Measurements from ENCODE around the gene CD80.
"Not testable (repeated sequence)": the region's sequence is repeated elsewhere in the genome, so short reads cannot be mapped to it uniquely, and the experiment has no call there.

CD80 gene

DNA sequence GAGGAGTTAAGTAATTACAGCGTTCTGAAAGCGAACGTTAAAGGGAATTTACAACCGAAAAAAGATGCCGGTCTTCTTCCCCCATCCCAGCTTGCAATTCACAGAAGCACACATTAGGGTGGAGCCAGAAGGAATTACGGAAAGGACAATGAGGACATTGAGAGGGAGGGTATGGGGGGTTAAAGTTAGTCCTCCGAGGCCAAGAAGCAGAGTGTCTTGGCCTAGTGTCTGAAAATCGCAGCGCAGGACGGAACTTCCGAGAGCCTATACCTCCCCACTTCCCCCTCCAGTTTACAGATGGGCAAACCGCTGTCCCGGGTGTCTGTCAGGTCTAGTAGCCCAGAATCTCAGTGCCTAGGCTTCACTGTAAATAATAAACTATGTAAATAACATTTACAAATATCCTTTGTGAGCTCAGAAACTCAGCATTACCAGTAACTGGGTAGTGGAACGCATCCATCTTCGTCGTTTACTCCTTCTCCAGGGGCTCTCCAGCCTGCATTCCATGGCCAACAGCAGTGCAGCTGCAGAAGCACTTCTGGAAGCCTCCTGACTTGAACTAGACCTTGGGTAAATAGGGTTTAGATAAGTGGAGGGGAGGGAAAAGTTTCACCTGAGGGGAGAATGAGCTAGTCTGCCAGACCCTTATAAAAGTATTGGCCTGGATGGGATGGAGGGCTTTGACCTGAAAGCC lies 20.8 kb upstream of the CD80 start:
- DNase-seq = no peak

DNA sequence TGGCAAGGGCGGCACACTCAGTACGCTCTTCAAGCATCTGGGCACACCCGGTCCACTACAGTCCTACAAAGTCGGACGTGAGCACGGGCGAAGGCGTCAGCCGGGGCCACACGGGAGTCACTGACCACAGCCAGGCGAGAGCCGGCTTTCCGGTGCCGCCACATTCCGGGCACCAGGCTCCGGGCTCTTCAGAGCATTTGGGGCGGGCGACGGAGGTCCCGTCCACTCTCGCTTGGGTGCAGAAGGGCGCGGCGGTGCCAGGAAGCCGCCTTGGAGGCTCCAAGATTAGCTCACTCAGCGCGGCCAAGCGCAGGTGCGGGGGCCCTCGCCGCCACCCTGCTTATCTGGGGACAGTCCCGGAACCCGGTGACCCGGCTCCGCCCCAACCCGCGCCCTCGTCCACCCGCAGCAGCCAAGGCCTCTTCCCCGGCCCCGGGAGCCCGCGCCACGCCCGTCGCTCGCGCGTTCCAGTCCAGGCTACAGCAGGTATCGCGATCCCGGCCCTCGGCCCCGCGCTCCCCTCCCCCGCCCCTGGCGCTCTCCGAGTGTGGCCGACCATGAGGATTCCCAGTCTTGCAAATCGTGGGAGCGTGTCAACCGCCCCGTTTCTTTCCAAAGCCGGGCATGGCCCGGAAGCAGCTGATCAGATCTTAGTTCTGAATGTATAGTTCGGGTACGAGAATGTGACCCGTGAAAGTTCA lies 20.1 kb upstream of the CD80 start, which contains the start of gene ADPRH:
TSS of gene ADPRH (plus strand) at position 127 of the 701 bp plus-strand sequence. CDS start 2,678 bp downstream, outside the sequence.
- DNase-seq = peak; percentile 34

DNA sequence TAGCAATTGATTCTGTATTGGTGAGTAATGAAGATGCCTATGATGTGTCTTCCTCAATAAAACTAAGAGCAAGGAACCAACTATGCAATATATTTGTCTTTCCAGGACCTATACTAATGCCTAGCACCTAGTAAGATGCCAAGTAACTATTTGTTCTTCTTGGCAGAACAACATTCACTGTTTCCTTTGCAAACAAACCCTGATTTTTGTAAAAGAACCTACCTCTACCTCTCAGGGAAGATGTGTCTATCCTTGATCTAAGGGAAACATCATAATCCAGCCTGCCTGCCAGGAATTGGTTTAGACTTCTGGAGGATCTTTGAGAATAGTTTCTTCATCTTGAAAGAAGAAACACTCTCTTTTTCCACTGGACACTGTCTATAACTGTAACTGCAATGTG lies 16.1 kb upstream of the CD80 start:
- DNase-seq = no peak

DNA sequence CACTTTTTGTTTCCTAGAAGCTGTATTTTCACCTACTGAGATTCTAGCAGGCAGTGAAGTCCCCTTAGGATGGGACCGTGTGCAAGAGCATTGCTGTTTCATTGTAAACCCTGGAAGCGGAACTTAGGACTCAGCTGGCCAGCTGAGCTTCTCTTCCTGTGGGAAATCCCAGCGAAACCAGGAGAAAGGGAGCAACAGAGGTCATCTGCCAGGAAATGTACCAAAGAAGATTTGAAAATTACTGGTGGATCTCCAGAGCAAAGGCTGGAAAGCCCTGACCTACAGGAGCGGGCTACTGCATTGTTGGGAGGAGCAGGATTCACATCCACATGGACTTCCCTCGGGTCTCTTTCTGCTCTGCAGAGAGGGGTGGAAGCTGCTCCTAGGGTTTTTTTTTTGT lies 12.3 kb upstream of the CD80 start:
- DNase-seq = no peak

DNA sequence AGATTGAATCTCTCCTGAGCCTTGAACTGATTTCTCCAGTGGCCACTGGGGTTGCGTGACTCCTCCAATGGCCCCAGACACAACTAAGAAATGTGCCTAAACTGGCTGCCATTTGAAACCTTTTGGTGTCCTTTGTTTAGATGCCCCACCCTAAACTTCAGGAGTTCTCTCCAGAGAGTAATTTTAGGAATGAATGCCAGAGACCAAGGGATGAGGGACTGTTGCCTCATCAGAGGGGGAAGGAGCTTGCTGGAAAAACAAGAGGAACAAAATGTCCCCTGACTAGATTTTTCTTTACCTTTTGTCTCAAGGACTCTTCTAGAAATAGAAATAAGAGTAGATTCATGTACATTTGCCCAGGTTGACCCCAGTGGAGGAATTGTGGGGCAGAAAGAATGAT lies 11.8 kb upstream of the CD80 start:
- DNase-seq = no peak

DNA sequence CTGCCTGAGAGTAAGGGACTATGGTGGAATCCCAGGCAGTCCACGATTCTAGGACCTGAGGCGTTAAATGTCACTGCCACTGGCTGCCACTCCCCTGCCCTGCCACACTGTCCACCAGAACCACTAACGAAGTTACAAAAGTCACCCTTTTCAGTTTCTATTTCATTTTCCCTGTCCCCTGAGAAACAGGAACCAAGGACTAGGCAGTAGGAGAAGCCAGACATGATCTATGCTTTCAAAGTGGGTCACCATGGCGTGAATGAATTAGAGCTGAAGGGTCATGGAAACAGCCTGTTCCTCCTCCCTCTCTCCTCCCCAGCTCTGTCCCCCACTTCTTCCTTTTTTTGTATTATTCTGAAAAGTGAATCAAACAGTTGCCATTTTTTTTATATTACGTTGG lies 10.8 kb upstream of the CD80 start:
- no peak for DNase-seq

DNA sequence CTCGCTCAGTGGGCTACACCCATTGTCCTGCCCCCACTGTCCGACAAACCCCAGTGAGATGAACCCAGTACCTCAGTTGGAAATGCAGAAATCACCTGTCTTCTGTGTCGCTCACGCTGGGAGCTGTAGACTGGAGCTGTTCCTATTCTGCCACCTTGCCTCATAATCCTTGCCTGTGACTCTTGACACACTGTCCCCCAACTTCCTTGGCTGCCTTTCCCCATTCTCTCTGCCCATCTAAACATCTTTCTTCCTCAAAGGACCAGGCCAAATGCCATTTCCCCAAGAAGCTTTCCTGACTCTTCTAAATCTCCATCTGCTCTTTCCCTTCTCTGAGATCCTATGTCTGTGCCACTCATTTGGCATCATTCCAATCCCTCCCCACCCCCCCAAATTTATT lies 9.7 kb upstream of the CD80 start:
- no peak for DNase-seq

DNA sequence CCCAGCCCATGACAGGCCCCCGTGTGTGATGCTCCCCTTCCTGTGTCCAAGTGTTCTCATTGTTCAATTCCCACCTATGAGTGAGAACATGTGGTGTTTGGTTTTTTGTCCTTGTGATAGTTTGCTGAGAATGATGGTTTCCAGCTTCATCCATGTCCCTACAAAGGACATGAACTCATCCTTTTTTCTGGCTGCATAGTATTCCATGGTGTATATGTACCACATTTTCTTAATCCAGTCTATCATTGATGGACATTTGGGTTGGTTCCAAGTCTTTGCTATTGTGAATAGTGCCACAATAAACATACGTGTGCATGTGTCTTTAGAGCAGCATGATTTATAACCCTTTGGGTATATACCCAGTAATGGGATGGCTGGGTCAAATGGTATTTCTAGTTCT lies 3.9 kb upstream of the CD80 start:
- DNase-seq = not testable (repeated sequence)

DNA sequence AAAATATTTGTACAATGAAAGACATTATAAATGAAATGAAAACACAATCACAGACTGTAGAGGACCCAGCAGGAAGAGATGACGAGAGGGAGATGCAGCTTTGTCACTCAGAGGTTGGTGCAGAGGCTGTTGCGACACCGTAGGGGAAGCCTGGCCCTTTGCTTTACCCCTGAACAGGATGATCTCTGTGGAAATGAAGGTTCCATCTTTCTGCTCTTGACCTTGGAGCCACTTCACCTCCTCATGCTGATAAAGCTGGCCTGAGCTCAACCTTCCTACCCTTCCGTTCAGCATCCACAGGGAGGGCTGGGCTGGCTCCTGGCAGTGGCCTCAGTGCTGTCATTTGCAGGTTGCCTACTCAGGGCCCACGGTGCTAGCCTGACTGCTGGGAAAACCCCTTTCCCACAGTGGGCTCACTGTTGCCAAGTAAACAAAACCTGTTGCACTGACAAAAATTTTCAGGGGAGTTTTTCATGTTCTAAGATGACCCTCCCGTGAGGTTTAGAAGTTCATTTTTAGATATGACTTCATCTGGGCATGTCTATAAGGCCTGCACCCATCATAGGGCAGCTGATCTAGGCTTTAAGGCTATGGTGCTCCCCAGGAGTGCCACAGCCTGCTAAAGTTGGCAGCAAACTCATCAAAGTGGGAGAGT lies 3.0 kb upstream of the CD80 start:
- DNase-seq = no peak

DNA sequence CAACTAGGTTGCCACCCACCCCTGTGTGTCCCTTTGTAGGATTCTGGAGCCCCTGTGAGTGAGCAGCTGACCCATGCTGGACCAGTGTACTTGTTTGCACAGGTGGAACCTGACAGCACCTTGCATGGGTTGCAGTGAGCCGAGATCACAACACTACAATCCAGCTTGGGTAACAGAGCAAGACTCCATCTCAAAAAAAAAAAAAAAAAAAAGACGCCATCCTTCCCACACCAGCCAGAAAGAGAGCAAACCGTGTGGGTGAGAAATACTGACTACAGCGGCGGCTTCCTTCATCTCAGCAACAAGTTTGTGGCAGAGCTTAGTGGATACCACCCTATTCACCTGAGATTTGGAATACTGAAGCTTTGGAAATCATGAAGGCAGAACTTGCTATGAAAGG lies 746 bp upstream of the CD80 start:
- DNase-seq = no peak

DNA sequence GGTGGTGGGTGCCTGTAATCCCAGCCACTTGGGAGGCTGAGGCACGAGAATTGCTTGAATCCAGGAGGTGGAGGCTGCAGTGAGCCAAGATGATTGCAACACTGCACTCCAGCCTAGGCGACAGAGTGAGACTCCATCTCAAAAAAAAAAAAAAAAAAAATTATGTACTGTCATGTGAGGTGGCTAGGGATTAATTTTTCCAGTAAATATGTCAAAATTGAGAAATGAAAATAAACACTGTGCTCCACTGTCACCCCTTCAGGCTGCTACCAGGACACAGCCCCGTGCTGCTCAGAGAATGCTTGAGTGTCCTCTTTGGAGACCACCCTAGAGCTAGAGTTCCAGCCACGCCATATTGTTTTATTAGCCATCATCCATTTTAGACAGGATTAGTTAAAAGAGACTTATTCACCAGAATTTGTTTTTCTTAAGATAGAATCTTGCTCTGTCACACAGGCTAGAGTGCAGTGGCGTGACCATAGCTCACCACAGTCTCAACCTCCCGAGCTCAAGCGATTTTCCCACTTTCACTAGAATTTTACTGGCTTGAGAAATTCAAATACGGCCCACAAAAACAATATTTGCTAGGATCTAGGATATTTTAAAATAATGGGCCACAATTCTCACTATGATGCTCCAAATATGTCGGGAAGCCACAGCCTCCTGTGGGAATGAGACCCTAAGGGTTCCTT lies 642 bp downstream of the CD80 start:
- no peak for DNase-seq

DNA sequence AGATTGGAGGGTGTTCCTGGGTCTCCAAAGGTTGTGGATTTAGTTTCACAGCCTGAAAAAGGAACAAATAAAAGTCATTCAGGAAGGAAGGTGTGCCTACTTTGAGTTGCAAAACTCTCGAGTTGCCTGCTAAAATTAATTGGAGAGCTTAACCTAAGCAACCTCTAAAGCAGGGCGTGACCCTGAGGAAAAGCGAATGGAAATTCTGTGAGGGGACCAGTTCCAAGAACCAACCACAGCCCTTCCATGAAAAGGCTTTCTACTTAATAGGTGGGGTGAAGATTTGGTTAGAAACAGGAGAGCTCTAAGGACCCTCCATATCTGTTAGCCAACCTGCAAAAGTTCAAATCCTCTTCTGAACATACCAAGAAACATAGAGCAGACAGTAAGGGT lies 1.5 kb downstream of the CD80 start:
- no peak for DNase-seq

DNA sequence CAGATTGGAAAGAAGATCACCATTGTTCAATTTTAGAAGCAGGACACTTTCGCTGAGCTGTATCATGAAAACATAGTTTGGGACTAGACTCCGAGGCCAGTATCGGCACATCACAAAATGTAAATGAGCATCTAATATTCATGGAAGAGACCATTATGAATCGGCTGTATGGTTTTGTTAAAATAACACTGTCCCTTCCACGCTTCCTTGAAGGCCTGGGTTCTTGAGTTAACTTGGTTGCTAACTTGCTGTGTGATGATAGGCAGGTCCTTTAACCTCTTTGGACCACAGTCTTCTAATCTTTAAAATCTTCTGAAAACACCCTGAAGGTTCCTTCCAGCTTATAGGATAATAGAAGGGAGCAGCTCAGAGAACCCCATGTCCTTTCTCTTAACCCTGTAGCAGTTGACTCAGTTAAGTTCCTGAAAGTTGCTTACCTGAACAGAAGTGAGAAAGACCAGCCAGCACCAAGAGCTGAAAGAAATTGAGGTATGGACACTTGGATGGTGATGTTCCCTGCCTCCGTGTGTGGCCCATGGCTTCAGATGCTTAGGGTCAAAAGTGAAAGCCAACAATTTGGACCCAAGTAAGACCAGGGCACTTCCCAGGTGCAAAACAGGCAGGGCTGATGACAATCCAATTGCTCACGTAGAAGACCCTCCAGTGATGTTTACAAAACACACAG lies 2.1 kb downstream of the CD80 start:
- DNase-seq = no peak

DNA sequence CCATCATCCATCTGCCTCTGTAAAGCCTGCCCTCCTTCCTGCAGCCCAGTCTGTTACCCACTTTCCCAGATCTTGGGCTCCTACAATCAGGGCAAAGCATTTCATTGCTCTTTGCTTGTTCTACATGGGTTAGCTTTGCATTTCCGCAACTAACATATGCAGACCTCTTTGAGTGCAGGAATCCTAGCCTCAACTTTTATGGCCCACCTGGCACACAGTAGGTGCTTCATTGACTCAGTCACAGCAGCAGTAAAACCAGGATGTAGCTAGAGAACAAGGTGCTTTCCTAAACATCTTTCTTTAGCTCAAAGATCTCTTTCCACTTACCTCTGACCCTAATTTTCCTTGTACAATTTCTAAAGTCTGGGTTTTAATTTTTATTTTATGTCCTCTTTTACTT lies 3.5 kb downstream of the CD80 start:
- DNase-seq = no peak

DNA sequence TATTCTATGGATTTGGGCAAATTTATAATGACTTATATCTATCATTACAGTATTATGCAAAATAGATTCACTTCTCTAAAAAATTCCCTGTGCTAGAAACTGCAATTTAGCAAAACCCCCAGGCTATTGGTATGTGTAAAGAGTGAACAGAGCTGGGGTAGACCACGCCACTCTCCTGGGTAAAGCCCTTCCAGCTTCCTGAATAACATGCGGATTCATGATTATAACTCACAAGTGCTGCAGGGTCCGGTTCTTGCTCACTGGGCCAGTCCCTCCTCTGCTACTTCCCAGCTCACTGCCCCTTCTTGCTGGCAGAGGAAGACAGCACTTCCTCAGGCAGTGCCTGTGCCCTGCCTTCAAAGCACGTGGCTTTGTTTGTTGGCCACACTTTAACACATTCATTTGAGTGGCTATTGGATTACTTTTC lies 4.1 kb downstream of the CD80 start:
- DNase-seq = no peak

DNA sequence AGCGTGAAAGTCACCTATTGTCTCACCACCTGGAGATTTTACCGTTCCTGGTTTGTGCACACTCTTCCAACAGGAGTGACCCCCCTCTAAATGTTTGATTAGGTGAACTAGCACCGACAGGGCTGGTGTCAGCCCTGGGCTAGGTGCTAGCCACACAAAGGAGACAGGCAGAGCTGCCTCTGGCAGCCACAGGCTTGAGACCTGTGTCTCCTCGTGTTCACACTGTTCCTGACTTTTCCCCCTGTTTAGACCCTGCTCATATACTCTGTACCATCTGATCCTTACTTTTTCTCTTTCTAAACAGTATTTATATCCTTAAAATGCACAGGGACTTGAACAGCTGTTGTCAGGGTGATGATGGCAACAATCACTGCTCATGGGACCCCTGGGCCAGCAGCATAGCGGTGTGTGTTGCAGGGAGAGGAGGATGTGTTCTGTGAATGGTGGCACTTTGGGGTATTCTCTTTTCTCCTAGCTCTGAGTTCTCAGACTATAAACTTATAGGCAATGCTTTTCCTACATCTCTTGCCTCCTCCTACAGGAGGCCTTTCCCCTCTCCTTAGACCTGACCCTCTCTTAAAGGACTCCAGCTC lies 5.5 kb downstream of the CD80 start:
- no peak for DNase-seq

DNA sequence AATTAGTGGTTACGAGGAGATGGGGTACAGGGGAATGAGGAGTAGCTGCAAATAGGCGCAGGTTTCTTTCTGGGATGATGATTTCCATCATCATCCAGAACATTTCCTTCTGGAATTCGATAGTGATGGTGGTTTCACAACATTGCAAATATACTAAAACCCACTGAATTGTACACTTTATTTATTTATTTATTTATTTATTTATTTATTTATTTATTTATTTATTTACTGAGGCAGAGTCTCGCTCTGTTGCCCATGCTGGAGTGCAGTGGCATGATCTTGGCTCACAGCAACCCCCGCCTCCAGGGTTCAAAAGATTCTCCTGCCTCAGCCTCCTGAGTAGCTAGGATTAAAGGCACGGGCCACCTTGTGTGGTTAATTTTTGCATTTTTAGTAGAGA lies 6.5 kb downstream of the CD80 start:
- not testable (repeated sequence) for DNase-seq

DNA sequence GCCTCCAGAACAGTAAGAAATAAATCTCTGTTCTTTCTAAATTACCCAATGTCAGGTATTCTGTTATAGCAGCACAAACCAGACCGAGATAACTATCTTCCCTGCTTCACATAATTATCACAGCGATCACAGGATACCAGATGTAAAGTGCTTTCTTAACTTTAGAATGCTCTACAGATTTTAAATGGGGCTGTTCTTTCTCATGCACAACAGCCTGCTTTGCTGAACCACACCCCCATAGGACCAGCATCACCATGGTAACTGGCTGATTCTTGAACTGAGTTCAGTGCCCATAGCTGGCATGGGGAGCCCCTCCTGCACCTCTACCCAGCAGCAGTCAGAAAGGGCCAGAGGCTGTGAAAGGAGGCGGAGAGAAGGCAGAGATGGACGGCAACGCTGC lies 7.8 kb downstream of the CD80 start:
- DNase-seq = no peak

DNA sequence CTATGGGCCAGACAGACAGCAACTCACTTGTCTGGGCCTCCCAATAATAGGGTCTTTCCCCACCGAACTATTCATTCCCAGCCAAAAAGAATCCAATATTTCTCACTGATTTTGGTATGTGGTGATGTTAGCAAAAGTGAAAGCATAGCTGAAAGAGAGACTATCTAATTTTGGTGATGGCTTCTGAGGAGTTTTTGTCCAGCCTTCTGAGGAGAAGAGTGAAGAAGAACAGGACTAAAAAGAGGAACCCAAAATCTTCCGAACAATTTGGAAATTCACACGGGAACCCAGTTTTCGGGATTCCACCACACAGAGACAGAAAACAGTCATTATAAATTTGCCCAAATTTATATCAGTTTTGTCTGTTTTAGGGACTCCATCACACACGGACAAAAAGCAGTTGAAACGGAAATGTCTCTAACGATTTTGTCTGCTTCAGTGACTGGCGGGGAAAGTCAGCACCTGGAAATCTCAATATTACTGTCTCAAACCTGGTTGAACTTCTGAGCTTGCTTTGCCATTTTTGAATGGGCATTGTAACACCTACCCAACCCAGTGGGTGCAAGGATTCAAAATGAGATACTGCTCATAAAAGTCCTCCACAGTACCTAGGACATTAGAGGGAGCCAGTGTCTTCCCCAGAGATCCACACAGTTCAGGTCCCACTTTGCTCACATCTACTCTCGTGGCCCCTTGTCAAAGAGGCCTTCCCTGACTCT lies 9.1 kb downstream of the CD80 start:
- no peak for DNase-seq

DNA sequence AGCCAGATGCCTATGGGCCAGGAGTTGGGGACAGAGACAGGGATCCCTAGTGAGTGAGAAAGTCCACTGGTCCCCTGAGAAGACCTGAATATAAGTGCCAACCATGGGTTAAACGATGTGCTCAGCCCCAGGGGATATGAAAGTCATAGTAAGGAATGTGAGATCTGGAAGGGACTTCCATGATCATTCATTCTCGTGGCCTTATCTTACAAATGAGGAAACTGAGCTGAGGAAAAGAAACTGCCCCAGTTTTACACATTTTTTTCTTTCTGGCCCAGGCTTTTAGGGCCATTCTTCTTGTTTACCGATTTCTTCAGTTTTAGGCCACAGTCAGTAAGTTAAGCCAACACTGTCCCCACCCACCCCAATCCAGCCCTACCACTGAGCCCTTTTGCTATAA lies 11.1 kb downstream of the CD80 start:
- DNase-seq = no peak

DNA sequence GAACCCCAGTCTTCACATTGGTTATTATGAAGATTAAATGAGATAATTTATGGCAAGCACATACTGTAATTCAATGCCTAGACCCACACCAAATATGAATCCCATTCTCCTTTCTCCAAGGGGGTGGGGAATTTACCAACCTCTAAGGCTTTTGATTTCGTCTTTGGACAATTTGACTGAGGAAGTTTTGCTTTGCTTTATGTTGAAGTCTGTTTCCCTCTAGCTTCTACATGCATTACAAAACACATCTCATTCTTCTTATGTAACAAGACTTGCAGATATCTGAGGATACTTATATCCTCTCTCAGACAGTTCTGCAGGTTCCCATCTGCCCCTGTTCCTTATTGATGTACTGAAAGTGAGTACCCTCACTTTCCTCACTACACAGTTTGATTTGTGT lies 12.2 kb downstream of the CD80 start:
- no peak for DNase-seq

DNA sequence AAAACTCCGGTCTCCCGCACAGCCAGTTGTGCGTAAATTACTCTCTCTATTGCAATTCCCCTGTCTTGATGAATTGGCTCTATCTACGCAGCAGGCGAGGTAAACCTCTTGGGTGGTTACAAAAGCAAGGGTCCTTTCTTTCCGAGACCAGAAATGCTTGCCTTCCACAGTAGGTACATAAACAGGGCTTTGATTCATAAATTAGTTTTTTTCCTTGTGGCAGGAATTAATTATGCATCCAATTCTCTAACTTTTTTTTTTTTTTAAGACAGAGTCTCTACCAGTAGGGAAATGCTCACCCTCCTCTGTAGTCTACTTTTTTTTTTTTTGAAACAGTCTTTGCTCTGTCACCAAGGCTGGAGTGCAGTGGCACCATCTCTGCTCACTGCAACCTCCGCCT lies 16.3 kb downstream of the CD80 start:
- DNase-seq = no peak
